HG03342 (cell line): ENCODE data around the gene TFIP11.
A peak's percentile ranks its signal among the peaks of the same experiment; 100 is the strongest.

Experiments used
- ATAC-seq: cut with Tn5 transposase; IDR thresholded peaks from one replicate; pipeline ENCODE4 v1.9.1; 2021; ENCODE audit warnings: mild to moderate bottlenecking, moderate library complexity; ENCODE audit not compliant: unreplicated experiment

The TFIP11 gene

DNA sequence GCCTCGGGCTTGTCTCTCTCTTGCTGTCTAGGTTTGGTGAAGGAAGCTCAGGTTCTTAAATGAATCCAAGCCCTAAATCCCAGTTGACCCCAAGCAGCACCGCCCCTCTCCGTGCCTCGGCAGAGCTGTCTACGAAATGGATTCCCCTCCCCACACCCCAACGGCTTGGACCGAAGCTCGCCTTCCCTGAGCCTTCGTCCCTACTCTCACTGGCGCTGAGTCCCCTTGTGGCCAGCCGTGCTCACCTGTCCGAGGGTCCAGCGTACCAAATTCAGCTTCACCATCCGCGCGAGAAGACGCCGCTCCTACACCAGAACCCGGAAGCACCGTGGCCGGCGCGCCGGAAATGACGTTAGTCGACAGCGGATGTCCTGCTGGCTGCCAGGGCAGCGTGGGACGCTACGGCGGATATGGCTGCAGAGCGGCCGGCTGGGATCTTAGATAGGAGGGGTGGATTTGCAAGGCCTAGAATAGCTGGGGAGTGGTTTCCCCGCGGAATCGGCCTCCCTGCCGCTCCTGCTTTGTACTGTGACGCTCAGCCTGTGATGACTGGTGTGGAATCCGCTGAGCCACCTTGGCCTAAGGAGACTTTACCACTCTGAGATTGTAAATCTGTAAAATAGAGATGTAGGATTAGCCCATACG lies at the start of gene TFIP11:
TSS of gene TFIP11 (minus strand) at position 325 of the 645 bp plus-strand sequence. CDS start 2,201 bp downstream, outside the sequence.
- peak; percentile 93 for ATAC-seq

DNA sequence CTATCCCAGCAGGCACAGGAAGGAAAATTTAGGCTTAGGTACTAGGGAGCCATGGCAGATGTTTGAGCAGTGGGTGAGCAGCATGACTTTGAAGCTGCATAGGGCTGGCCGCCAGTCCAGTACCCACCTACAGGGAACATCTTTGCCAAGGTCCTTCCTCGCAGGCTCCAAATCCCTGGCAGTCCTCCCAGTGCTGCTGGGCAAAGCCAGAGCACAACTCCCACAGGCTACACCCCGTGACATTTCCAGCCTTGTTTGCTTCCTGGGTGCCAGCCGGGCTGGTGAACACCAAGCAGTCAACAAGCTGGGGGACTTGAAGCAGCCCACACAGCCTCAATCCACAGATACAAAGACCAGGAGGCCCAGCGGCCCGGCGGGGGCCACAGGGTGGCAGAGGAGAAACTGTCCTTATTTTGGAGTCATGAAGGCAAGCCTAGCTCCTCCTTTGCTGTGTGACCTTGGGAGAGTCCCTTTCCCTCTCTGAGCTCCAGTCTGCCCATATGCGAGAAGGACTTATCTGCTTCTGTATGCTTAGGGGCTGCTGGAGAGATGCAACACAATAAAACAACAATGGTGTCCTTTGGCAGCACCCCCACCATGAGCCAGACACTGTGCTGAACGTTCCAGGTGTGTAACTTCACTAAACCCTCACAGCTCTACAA lies 49.6 kb upstream of the TFIP11 start:
- no peak for ATAC-seq

DNA sequence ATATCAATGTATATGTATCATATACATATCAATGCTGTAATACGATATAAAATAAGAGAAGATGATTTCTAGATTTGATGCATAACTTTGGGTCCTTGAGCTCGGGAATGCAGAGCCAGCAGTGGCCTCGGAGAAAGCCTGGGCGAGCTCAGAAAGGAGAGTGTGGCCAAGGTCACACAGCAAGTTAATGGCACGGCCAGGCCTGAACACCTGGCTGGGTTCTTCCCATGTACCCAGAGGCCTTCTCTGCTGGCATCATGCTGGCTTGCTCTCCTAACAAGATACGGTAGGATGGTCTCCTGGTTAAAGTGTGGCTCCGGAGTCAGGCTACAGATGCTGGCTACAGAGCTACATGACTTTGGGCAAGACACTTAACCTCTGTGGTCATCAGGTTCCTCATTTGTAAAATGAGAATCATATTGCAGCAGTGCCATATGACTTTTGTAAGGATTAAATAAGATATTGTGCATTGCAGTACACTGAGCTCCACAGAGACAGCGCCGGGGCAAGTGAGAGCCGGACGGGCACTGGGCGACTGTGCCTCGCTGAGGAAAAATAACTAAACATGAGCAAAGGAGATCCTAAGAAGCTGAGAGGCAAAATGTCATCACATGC lies 47.8 kb upstream of the TFIP11 start:
- ATAC-seq = no peak

DNA sequence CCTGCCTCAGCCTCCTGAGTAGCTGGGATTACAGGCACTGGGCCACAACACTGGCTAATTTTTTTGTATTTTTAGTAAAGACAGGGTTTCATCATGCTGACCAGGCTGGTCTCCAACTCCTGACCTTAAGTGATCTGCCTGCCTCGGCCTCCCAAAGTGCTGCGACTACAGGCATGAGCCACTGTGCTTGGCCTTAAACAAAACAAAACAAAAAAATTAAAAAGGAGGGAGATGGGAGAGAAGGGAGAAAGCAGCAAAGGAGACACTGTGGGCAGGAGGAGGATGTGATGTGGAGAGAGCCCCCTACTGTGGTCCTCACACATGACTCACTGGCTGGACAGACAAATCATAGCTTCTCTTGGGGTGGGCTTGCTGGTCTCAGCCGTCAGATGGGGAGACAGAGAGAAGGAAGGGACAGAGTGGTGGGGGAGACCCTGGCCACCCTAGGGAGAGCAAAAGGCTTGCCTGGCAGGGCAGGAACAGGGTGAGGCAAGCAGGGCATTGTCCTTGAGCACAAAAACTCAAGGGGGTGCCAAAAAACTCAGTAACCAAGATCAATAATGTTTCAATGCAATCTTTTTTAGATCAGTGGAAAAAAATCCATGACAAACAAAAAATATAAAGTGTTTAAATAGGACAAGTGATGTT lies 46.1 kb upstream of the TFIP11 start:
- ATAC-seq = no peak

DNA sequence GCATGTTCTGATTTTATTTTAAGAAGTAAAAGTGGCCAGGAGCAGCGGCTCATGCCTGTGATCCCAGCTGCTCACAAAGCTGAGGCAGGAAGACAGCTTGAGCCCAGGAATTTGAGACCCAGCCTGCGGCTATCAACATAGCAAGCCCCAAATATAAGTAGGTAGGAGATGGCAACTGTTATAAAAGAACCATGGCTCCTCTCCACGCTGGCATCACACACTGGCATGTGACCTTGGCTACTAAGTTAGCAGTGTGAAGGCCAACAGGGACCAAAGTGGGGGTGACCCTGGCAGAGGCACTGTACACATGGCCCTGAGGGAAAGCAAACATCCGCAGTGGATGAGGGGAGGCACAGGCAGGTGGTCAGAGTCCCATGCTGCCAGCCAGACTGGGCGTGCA lies 44.6 kb upstream of the TFIP11 start:
- ATAC-seq = no peak

DNA sequence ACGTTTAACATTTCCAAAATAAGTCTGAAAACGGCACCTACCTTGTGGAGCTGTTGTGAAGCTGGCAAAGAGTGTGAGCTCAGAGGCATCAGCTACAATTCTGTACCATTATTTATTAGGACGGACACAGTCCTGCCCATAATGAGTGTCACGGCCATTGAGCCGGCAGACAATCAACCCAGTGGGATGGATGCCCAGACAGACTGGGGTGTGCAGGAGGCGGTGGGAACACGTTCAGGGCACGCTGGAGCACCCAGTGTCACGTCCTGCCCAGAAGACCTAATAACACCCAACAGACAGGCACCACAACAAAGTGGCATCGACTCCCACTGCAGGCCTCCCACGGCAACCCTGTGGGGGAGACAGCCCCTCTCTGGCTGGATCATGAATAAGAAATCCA lies 43.2 kb upstream of the TFIP11 start:
- no peak for ATAC-seq

DNA sequence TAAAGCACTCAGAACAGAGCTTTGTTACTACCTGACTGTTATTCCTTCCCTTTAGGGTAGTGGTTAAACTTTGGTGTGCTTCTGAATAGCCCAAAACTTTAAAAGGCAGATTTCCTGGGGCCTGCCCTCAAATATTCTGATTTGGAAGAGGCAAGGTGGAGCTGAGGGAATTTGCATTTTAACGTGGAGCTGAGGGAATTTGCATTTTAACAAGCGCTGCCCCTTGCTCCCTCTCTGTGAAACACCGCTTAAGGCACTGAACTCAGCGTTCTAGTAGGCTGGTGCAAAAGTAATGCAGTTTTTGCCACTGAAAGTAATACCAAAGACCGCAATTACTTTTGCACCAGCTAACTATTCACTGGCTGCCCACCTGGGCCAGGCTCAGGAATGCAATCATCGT lies 42.7 kb upstream of the TFIP11 start:
- no peak for ATAC-seq

DNA sequence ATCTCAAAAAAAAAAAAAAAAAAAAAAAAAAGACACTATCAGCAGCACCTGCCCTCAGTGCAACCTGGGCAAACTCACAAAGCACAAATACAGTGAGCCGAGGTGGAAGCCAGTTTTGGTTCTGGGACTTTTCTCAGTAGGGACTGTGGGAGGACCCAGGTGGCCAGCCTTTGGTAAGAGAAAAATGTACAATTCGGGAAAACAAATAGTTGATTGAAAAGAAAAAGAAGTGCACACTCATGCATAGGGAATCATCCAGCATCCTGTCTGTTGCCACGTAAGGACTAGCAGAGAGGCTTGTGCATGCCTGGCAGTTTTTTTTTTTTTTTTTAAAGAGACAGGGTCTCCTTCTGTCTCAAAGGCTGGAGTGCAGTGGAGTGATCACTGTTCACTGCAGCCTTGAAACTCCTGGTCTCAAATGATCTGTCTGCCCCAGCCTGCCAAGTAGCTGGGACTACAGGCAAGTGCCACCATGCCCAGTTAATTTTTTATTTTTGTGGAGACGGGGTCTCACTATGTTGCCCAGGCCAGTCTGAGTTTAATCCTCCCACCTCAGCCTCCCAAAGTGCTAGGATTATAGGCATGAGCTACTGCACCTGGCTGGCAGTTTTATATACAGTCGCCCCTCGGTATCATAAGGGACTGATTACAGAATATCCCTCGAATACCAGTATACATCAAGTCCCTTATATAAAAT lies 40.9 kb upstream of the TFIP11 start:
- ATAC-seq = no peak

DNA sequence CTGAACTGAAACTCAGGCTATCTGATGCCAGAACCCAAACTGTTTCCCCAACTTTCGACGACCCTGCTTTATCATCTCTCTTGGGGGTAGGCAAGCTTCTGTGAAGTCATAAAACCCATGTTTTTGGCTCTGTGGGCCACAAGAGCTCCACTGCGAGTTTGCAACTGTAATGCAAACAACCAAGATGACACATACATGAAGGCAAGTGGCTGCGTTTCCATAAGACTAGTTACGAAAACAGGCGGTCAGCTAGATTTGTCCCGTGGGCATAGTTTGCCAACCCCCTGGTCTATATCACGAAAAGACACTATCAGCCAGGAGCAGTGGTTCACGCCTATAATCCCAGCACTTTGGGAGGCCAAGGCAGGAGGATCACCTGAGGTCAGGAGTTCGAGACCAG lies 40.2 kb upstream of the TFIP11 start:
- ATAC-seq = no peak

DNA sequence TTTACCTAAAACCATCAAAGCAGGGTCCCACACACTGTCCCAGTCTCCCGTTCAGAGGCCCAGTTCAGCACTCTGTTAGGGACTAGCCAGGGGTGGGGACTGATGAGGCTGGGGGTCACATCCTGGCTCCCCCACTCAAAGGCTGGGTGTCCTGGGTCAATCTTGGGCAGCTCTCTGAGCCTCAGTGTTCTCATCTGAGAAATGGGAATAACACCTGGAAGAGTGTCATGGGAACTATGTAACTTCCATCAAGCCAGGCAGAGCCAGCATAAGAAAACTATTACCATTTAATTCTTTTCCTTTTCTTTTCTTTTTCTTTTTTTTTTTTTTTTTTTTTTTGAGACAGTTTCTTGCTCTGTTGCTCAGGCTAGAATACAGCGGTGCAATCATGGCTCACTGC lies 39.3 kb upstream of the TFIP11 start:
- ATAC-seq = no peak

DNA sequence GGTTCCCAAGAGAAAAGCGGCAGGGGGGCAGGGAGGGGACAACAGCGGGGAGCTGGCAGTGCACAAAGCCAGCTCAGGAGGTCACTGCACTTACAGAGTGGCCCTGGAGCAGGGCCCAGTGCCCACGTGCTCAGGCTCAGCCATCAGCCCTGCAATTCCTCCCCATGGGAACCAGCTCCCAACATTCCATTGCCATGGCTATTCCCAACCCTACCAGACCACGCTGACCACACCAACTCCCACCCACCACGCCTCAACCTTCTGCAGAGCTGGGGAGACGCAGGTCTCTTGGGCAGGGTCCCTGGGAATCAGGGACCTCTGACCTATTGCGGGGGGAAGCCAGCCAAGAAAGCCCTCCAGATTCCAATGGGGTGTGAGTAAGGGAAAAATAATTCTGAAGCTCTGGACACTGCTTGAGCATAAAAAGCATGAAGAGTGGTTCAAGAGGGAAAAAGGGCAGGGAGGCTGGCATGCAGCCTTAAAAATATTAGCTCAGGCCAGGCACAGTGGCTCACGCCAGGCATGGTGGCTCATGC lies 38.3 kb upstream of the TFIP11 start:
- no peak for ATAC-seq

DNA sequence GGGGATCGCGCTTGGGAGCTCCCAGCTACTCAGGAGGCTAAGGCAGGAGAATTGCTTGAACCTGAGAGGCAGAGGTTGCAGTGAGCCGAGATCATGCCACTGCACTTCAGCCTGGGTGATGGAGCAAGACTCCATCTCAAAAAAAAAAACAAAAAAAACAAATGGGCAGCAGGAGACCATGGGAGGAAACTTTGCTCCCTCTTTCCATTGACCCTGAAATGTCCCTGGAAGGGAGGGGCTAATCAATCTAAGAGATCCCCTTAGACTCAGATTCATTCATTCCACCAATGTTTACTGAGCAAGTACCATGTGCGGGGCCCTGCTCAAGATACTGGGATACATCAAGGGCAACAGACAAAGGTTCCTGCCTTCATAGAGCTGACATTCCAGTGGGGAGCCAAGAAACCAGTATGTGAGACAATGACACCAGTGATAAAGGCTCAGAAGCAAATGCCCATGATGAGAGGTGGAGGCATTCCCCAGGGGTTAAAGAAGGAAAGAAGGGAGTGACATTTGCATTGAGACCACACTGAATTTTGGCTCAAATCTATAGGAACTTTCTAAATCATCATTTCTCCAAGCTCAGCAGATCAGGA lies 37.7 kb upstream of the TFIP11 start:
- no peak for ATAC-seq

DNA sequence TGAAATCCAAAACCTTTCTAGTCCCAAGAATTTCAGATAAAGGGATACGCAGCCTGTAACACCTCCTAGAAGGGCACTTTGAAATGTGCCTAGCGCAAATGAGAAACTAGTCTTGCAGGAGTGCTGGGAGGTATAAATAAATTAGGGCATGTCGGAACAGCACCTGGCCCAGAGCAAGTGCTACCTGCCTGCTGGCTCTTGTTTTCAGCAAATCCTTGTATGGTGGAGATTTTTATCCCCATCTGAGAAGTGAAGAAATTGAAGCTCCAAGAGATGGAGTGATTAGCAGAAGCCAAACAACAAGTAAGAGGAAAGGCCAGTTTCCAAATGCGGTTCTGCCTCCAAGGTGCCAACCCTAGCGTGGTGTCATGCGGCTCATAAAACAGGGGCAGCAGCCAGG lies 36.7 kb upstream of the TFIP11 start:
- no peak for ATAC-seq

DNA sequence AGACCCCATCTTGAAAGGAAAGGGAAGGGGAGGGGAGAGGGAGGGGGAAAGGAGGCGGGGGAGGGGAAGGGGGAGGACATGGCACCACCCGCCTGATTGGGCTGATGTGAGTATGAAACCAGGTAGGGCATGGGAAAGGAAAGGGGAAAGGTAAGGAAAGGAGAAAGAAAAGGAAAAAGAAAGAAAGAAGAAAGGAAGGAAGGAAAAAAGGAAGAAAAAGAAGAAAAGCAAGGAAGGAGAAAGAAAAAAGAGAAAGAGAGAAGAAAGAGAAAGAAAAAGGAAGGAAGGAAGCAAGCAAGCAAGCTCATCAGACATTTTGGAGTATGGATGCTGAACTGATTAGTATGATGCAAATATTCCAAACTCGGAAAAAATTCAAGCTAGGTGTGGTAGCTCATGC lies 36.0 kb upstream of the TFIP11 start:
- ATAC-seq = no peak

DNA sequence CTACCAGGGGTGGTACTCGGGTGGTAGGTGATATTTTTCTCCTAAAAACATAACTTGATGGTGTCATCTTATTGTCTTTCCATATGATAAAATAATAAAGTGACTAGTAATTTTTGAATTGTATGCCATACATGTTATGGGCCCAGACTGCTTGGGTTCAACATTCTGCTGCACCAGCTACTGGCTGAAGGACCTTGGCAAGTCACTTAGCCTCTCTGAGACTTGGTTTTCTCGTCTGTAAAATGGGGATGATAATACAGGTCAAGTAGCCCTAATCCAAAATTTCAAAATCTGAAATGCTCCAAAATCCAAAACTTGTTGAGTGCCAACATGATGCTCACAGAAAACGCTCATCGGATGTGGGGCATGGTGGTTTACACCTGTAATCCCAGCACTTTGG lies 35.6 kb upstream of the TFIP11 start:
- ATAC-seq = no peak

DNA sequence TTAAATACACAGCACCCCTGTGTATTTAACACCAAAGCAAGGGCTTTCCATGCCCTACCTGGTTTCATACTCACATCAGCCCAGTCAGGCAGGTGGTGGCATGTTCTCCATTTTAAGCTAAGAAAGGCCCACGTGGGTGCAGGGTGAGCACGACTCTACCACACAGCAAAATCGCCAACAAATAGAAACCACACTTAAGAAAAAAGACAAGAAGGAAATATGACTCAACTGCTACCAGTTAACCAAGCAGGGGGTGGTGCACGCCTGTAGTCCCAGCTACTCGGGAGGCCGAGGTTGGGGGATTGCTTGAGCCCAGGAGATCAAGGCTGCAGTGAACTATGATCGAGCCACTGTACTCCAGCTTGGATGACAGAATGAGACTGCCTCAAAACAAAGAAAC lies 35.2 kb upstream of the TFIP11 start:
- ATAC-seq = no peak

DNA sequence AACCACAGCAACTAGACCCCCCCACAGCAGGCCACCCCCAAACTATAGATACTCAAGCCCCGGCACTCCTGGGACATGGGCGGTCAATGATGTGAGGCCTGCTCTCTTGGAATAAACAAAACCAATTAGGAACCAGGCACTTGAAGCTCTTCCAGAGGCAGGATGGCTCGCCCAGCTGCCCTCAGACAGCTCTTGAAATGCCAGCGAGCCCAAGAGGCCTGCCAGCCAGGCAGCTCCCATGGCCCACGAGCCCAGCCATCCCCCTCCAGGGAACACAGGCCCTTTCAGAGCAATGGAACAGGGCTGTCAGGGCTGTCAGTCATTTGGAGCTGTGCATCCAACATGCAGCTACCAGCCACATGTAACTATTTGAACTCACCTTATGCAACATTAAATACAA lies 34.0 kb upstream of the TFIP11 start:
- no peak for ATAC-seq

DNA sequence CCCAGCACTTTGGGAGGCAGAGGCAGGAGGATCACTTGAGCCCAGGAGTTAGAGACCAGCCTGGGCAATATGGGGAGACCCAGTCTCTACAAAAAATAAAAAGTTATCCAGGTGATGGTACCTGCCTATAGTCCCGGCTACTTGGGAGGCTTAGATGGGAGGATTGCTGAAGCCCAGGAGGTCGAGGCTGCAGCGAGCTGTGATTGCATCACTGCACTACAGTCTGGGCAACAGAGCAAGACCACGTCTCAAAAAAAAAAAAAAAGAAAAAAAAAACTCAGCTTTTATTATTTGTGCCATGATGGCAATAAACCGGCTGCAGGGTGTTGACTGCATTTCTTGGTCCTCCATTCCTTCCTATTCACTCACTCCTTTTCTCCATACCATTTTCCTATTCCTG lies 33.6 kb upstream of the TFIP11 start:
- ATAC-seq = no peak

DNA sequence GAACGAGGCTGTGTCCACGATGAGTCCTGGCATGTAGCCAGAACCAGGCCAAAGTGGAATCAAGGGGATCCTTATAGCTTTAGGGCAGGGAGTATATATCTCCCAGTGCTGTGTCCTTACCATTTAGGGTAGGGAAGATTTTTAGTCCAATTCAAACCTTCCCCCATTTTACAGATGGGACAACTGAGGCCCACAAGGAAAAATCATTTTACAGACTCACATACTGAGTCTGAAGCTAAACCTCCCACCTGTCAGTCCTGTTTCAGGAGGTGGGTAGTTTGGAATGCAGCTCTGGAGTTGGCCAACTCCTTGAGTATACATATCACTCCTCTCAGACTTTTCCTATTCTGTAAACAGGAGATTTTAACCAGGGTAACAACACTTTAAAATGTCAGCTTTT lies 33.1 kb upstream of the TFIP11 start:
- no peak for ATAC-seq

DNA sequence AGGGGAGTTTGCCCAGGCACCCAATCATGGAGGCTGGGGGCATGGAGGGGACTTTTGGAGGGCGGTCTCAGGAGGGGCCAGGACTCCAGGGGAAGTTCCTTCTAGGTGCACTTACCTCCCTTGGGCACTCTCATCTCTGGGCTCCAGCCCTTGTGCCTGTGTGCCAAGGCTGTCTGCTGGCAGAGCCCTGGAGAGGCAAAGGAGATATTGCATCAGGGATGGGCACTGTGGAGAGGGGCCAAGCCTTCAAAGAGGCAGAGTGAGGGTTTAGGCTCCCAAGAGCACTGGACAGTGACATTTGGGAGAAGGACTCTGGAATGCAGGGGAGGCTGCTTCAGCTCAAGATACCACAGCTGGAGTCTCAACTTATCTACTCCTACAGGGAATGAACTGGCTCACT lies 32.2 kb upstream of the TFIP11 start:
- no peak for ATAC-seq

DNA sequence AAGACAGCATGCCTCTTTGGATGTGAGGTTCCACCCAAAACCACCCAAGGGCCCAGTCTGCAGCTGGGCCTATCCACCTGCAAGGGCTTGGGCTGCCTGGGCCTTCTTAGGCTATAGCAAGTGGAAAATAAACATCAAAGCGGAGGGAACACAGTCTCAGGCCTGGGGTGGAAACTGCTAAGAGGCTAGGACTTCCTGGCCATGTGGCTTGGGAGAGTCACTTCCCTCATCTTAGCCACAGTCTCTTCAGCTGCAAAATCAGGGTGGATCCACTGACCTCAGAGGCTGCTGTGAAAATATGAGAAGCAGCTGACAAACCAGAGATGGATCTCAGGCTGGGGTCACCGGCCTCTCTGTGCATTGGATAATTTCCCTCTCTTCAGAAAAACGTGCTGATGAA lies 30.6 kb upstream of the TFIP11 start:
- no peak for ATAC-seq
